K562 (cell line): Measurements from ENCODE around the gene C14orf39. TPM values are rescaled to one million over a fixed set of nuclear protein-coding genes. Genes with fewer than 3 reads are reported as not detected.

Experiments used
- ARHGAP35 ChIP-seq: fragments of 450-650 bp; IDR thresholded peaks from 2 replicates; pipeline ENCODE4 v1.6.1; 2018; ENCODE audit not compliant: partially characterized antibody
- ATF1 ChIP-seq, 2 experiments: fragments of 450-650 bp in 1 of 2; IDR thresholded peaks; 2 replicates each; pipeline ENCODE4 v1.6.1; 2016; ENCODE audit warnings: missing compliant biosample characterization in 1 of 2, missing genetic modification characterization in 1 of 2
- BCL6 ChIP-seq: fragments of 250-450 bp; sonication (Bioruptor Pico); IDR thresholded peaks from 2 replicates; pipeline ENCODE4 v1.4.0; 2020
- BMI1 ChIP-seq: fragments of 150-350 bp; IDR thresholded peaks from 2 replicates; pipeline ENCODE4 v1.6.1; 2014; ENCODE audit warnings: low read length
- BRCA1 ChIP-seq, 2 experiments: fragments of 450-650 bp in 1 of 2; sonication (generic) in 1 of 2; formaldehyde crosslinking in 1 of 2; IDR thresholded peaks; 2 replicates each; pipeline versions ENCODE4 v1.5.0 to v1.6.1; 2017 to 2020; ENCODE audit warnings: mild to moderate bottlenecking in 1 of 2, missing genetic modification reagents in 1 of 2
- CBX5 ChIP-seq: IDR thresholded peaks from 2 replicates; pipeline ENCODE4 v1.6.1; 2014; ENCODE audit warnings: low read depth, borderline replicate concordance
- CSDE1 ChIP-seq, 2 experiments: fragments of 450-650 bp; IDR thresholded peaks; 2 replicates each; pipeline ENCODE4 v1.6.1; 2016; ENCODE audit warnings: mild to moderate bottlenecking in 1 of 2
- DIDO1 ChIP-seq: fragments of 450-650 bp; IDR thresholded peaks from 2 replicates; pipeline ENCODE4 v1.6.1; 2016; ENCODE audit warnings: low read depth, missing biosample characterization, missing genetic modification characterization
- EGR1 ChIP-seq: fragments of 450-650 bp; conservative IDR thresholded peaks from 2 replicates; pipeline ENCODE4 v1.6.1; 2017; ENCODE audit warnings: mild to moderate bottlenecking
- ETV5 ChIP-seq: sonication (generic); formaldehyde crosslinking; IDR thresholded peaks from 2 replicates; pipeline ENCODE4 v1.4.0; 2020; ENCODE audit warnings: low read depth, mild to moderate bottlenecking, missing genetic modification reagents
- HNRNPL ChIP-seq: fragments of 200-400 bp; formaldehyde crosslinking; IDR thresholded peaks from 2 replicates; pipeline ENCODE4 v1.6.1; 2017; ENCODE audit warnings: low read depth, mild to moderate bottlenecking, low read length
- HNRNPLL ChIP-seq: fragments of 200-400 bp; formaldehyde crosslinking; IDR thresholded peaks from 2 replicates; pipeline ENCODE4 v1.6.1; 2017; ENCODE audit warnings: low read length, low read depth, mild to moderate bottlenecking; ENCODE audit not compliant: poor library complexity, severe bottlenecking
- MAFF ChIP-seq: IDR thresholded peaks from 2 replicates; pipeline ENCODE4 v1.6.1; 2012; ENCODE audit warnings: low read length, improper control_type of control experiment
- MTA2 ChIP-seq: fragments of 450-650 bp; IDR thresholded peaks from 2 replicates; pipeline ENCODE4 v1.6.1; 2016; ENCODE audit warnings: low read depth
- PHTF2 ChIP-seq: fragments of 250-450 bp; sonication (Bioruptor Pico); IDR thresholded peaks from 2 replicates; pipeline ENCODE4 v1.5.0; 2021; ENCODE audit warnings: mild to moderate bottlenecking
- POLR2G ChIP-seq: fragments of 200-400 bp; formaldehyde crosslinking; IDR thresholded peaks from 2 replicates; pipeline ENCODE4 v1.6.1; 2017; ENCODE audit warnings: low read depth, mild to moderate bottlenecking, antibody characterized with exemption, low read length, moderate library complexity
- SP1 ChIP-seq: sonication (generic); formaldehyde crosslinking; IDR thresholded peaks from 2 replicates; pipeline ENCODE4 v1.8.1; 2022; ENCODE audit warnings: mild to moderate bottlenecking, missing genetic modification reagents
- SRSF7 ChIP-seq: fragments of 200-400 bp; formaldehyde crosslinking; optimal IDR thresholded peaks from 2 replicates; pipeline ENCODE3; 2017; ENCODE audit warnings: mild to moderate bottlenecking, low read depth, low read length
- TAF1 ChIP-seq: IDR thresholded peaks from 2 replicates; pipeline ENCODE4 v1.6.1; 2011; ENCODE audit warnings: mild to moderate bottlenecking, low read length, moderate library complexity; ENCODE audit not compliant: insufficient read depth, control insufficient read depth, severe bottlenecking; ENCODE audit errors: extremely low read depth
- XRCC4 ChIP-seq: IDR thresholded peaks from one replicate; pipeline ENCODE4 v1.6.1; 2011; ENCODE audit not compliant: insufficient read depth, insufficient read length; ENCODE audit errors: extremely low read depth
- ZBTB17 ChIP-seq: fragments of 450-650 bp; formaldehyde crosslinking; IDR thresholded peaks from 2 replicates; pipeline ENCODE4 v1.4.0; 2020; ENCODE audit warnings: mild to moderate bottlenecking
- ZNF124 ChIP-seq: sonication (generic); formaldehyde crosslinking; IDR thresholded peaks from 2 replicates; pipeline ENCODE4 v1.8.1; 2022; ENCODE audit warnings: missing genetic modification reagents
- ZNF551 ChIP-seq: fragments of 250-450 bp; sonication (Bioruptor Pico); IDR thresholded peaks from 2 replicates; pipeline ENCODE4 v1.5.0; 2021; ENCODE audit warnings: mild to moderate bottlenecking, moderate library complexity
- ZZZ3 ChIP-seq: fragments of 450-650 bp; IDR thresholded peaks from 2 replicates; pipeline ENCODE4 v1.6.1; 2016; ENCODE audit warnings: antibody characterized with exemption, mild to moderate bottlenecking, moderate library complexity
- polyA plus RNA-seq, 8 experiments: library from polyadenylated mRNA; depleted of rRNA in 4 of 8; stranded (reverse) in 5 of 8; unstranded in 3 of 8; fragments of >200 nt; fragmentation: Nextera tagmentation in 2 of 8; fragmentation: Illumina TruSeq in 1 of 8; extraction: Ambion mirVana in 2 of 8; extraction: Trizol in 1 of 8; gene quantifications; 2 replicates each; pipeline versions ENCODE4 v1.2.1 to v1.2.3, GENCODE V29; 2011 to 2014; ENCODE audit warnings: inconsistent platforms in 1 of 8, missing spikeins in 1 of 8
- total RNA-seq, 7 experiments: library from RNA; depleted of rRNA in 6 of 7; stranded (reverse); fragments of >200 nt in 6 of 7; fragmentation: Illumina TruSeq in 2 of 7; extraction: Trizol in 2 of 7; gene quantifications; 2 replicates each; pipeline versions ENCODE4 v1.2.1 to v1.2.3, GENCODE V29; 2011 to 2021; ENCODE audit warnings: low replicate concordance in 1 of 7
- TF ChIP-seq, protein P1 (sequence below): fragments of 250-450 bp; sonication (Bioruptor Pico); IDR thresholded peaks from 2 replicates; pipeline ENCODE4 v1.8.0; 2021; ENCODE audit warnings: moderate library complexity, mild to moderate bottlenecking, inconsistent platforms
- TF ChIP-seq, protein P2 (sequence below): IDR thresholded peaks from 3 replicates; pipeline ENCODE4 v1.6.1; 2011; ENCODE audit warnings: borderline replicate concordance, mild to moderate bottlenecking, moderate library complexity; ENCODE audit not compliant: insufficient read length; ENCODE audit errors: extremely low read depth
- TF ChIP-seq, protein P3 (sequence below): fragments of 450-650 bp; formaldehyde crosslinking; IDR thresholded peaks from 2 replicates; pipeline ENCODE4 v1.4.0; 2020; ENCODE audit warnings: mild to moderate bottlenecking, moderate library complexity

C14orf39 gene
- total and polyA plus RNA-seq, 9 of the 15 experiments (the other 6 are each of a cell fraction or from before 2014, with no cell fraction given), result 0.54 to 6.7 (median 1.4) TPM

DNA sequence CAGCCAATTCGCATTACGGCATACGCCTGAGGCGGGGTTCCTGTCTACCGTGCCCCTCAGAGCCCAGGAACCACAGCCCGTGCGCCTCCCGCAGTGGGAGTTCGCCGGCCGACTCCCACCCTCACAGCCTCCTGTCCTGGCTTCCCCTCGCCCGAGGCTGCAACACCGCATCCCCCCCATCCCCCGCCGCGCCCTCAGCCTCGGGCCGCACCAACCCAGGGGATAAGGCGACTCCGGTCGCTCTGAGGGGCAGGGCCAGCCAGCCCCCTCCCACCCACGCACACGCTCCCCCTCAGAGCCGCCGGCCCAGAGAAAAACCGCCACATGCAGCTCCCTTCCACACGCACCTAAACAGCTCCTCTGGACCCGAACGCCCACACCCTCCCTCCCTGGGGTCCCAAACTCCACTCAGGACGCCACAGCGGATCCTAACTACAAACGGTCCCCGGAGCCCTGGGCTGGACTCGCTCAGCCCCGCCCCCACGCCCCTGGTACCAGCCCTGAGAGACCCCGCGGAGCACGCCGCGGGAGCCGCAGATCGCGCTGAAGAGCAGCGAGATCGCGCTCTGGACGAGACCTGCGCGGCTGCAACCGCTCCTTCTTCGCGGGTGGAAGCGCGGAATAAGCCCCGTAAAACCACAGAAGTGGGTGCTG, at the start of gene C14orf39 (continued):
- TF ChIP-seq HNRNPLL (peak; percentile 29), POLR2G (peak; percentile 92), ZNF124 (no peak), SRSF7 (no peak), HNRNPL (0 out of 2 replicates have a peak, but pooled peaks have one; percentile 15), BCL6 (CRISPR knock-in tag) (no peak), CBX5 (0 out of 2 replicates have a peak, but pooled peaks have one; percentile 5), DIDO1 (tag) (no peak), TAF1 (peak; percentile 39), ATF1 (CRISPR knock-in tag; IDR thresholded peaks at IDR 0.05) (no peak), ATF1 (tag; IDR thresholded peaks at IDR 0.05) (0 out of 2 replicates have a peak, but pooled peaks have one; percentile 29), ETV5 (CRISPR knock-in tag) (no peak), MTA2 (no peak), SP1 (CRISPR knock-in tag) (no peak; the same call in none of the 2 replicates), BMI1 (no peak), ZNF551 (no peak), MAFF (peak; percentile 20; the same call in 1 of the 2 replicates), ARHGAP35 (peak; percentile 33), ZZZ3 (0 out of 2 replicates have a peak, but pooled peaks have one; percentile 41), ZBTB17 (CRISPR knock-in tag) (no peak), EGR1 (peak; percentile 96), BRCA1 (IDR thresholded peaks at IDR 0.05) (no peak), BRCA1 (CRISPR knock-in tag; IDR thresholded peaks at IDR 0.05) (no peak), XRCC4 (no peak), PHTF2 (no peak), CSDE1 (IDR thresholded peaks at IDR 0.05) (no peak)
- TF ChIP-seq, protein P1, sequence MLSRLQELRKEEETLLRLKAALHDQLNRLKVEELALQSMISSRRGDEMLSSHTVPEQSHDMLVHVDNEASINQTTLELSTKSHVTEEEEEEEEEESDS, result no peak
- TF ChIP-seq, protein P2, sequence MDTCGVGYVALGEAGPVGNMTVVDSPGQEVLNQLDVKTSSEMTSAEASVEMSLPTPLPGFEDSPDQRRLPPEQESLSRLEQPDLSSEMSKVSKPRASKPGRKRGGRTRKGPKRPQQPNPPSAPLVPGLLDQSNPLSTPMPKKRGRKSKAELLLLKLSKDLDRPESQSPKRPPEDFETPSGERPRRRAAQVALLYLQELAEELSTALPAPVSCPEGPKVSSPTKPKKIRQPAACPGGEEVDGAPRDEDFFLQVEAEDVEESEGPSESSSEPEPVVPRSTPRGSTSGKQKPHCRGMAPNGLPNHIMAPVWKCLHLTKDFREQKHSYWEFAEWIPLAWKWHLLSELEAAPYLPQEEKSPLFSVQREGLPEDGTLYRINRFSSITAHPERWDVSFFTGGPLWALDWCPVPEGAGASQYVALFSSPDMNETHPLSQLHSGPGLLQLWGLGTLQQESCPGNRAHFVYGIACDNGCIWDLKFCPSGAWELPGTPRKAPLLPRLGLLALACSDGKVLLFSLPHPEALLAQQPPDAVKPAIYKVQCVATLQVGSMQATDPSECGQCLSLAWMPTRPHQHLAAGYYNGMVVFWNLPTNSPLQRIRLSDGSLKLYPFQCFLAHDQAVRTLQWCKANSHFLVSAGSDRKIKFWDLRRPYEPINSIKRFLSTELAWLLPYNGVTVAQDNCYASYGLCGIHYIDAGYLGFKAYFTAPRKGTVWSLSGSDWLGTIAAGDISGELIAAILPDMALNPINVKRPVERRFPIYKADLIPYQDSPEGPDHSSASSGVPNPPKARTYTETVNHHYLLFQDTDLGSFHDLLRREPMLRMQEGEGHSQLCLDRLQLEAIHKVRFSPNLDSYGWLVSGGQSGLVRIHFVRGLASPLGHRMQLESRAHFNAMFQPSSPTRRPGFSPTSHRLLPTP, result no peak
- TF ChIP-seq, protein P3, sequence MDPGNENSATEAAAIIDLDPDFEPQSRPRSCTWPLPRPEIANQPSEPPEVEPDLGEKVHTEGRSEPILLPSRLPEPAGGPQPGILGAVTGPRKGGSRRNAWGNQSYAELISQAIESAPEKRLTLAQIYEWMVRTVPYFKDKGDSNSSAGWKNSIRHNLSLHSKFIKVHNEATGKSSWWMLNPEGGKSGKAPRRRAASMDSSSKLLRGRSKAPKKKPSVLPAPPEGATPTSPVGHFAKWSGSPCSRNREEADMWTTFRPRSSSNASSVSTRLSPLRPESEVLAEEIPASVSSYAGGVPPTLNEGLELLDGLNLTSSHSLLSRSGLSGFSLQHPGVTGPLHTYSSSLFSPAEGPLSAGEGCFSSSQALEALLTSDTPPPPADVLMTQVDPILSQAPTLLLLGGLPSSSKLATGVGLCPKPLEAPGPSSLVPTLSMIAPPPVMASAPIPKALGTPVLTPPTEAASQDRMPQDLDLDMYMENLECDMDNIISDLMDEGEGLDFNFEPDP (CRISPR knock-in tag), result no peak
